Astrocyte of the cerebellum (primary cell): ENCODE results near the gene HS1BP3.

ENCODE experiments used
- DNase-seq: peaks from one replicate; pipeline ENCODE4 v3.0.0-alpha.2; 2011; ENCODE audit warnings: low read depth
- H3K4me3 ChIP-seq: 2 replicates; pipeline ENCODE4 v1.5.1; 2011; ENCODE audit warnings: mild to moderate bottlenecking, low read depth, low read length, moderate library complexity
- CTCF ChIP-seq: IDR thresholded peaks from 2 replicates; pipeline ENCODE4 v1.5.1; 2012; ENCODE audit warnings: low read length, low read depth, moderate library complexity, mild to moderate bottlenecking; ENCODE audit errors: missing control alignments
- in situ Hi-C: cut with HindIII; loops from 2 replicates; pipeline ENCODE4 v1.10.0; 2017; ENCODE audit warnings: low sequenced_read_pairs

Gene HS1BP3

GRCh38 chr2:20646446-20646845 lies 4.5 kb downstream of the HS1BP3 start:
- in situ Hi-C loops: loop anchor here (5.0 kb wide), 1 partner anchor 204 kb away; no protein-coding TSS in a partner anchor
- no peak for DNase-seq
- TF ChIP-seq CTCF: no peak
- no peak overlapping the region for H3K4me3 ChIP-seq

DNA sequence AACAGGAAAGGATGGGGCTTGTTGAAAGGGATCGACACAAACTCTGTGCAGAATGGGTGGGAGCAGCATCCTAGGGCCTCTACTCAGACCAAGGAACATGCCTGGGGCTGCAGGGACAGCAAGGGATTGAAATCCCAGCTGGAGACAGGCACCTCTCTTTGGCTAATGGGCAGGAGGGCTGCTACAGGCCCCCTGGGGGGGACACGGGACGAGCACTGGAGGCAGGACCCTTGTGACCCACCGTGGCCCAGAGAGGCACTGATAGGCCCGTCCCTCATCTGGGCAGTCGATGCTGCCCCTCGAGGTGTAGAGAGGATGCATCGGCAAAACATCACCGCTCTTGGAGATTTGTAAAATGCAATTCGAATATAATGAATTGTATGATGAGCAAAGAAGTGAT lies 5.1 kb downstream of the HS1BP3 start:
- no peak for TF ChIP-seq CTCF
- H3K4me3 ChIP-seq: no peak overlapping the region
- in situ Hi-C loops: loop anchor here (5.0 kb wide), 1 partner anchor 203 kb away; no protein-coding TSS in a partner anchor
- no peak for DNase-seq

DNA sequence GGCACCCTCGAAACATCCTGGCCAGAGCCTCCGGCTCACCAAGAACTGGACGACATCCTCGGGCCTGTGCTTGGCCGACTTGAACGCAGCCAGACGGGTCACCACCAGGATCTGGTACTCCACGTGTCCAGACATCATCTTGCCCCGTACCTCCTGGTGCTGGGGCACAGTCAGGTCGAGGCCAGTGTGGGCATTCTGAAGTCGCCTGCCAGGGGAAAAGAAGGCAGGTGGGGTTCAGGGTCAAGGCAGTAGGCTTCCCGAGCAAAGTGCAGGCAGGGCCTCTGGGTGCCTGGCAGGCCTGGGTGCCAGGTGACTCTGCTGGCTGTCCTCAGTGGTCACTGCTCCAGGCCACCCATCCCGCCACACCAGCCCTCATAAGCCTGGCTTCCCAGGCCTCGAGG lies 5.6 kb downstream of the HS1BP3 start:
- in situ Hi-C loops: loop anchor here (5.0 kb wide), 1 partner anchor 203 kb away; no protein-coding TSS in a partner anchor
- H3K4me3 ChIP-seq: no peak overlapping the region
- no peak for TF ChIP-seq CTCF
- DNase-seq: no peak

- H3K4me3 ChIP-seq: no peak overlapping the region
- in situ Hi-C loops: no loop called here
- TF ChIP-seq CTCF: no peak
- DNase-seq: no peak
Measured at GRCh38 chr2:20643826-20644225, 7.1 kb downstream of the HS1BP3 start.

- DNase-seq: no peak
- in situ Hi-C loops: no loop called here
- no peak for TF ChIP-seq CTCF
- H3K4me3 ChIP-seq: no peak overlapping the region
Measured at GRCh38 chr2:20643060-20643459, 7.8 kb downstream of the HS1BP3 start.

DNA sequence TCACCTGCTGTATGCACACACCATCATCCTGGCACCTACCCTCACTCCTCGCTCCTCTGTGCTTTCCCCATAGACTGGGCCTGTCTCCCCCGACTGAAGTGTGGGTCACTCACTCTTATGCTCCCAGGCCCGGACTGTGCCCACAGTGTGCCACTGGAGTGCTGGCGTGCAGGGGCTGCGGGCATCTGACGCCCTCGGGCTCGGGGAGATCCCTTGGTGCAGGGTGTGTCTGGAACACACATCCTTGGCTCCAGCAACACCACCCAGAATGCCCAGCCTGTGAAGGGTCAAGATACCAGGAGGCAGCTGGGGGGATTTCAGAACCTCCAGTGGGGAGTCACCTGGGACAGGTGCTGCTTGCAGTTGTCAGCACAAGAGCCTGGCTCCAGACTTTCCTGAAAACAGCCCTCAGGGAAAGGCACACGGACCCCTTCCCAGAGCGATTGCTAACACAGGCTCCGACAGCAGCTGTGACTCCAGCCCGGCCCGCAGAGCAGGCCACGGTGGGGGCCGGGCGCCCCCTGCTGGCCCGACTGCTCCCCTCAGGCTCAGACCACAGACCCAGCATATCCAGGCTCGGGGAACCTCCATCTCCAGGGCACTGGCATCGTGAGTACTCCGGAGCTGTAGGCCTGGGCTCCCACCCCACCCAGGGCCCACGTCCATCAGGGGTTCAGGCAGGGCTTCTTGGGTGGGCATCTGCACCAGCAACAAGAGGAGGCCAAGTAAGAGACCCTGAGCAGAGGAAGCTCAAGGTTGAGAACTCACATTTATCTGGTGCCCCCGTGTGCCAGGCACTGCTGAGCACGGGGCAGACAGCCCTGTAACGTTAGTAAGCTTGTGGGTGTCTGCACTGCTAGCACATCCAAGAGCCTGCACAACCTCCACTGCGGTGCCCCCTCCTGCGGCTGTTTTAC lies 8.6 kb downstream of the HS1BP3 start:
- peak; percentile 37 for DNase-seq
- TF ChIP-seq CTCF: peak; percentile 99
- in situ Hi-C loops: no loop called here

More for the DNA sequence above, 8.6 kb downstream of the HS1BP3 start:
- H3K4me3 ChIP-seq: no peak overlapping the region
